Subcutaneous adipose tissue (tissue), 4 donors: ENCODE results near the gene TCFL5. TPM values are rescaled to one million over a fixed set of nuclear protein-coding genes. Genes with fewer than 3 reads are reported as not detected.

Experiments
- CTCF ChIP-seq: fragments of 450-650 bp; IDR thresholded peaks from one replicate; pipeline ENCODE4 v1.5.1; 2016; ENCODE audit warnings: low read depth, mild to moderate bottlenecking, control low read depth, antibody characterized with exemption, moderate library complexity
- total RNA-seq, 4 donors: library from RNA; depleted of rRNA; stranded (reverse); fragments of >200 nt; gene quantifications; one replicate each; pipeline ENCODE4 v1.1.0, GENCODE V29; 2016

TCFL5 gene
- total RNA-seq, 4 donors from 2014 or later: 7.6 to 13.8 (median 10.8) TPM

- no peak for TF ChIP-seq CTCF
Measured at GRCh38 chr20:62825333-62825985, 36.2 kb downstream of the TCFL5 start.

- no peak for TF ChIP-seq CTCF
Measured at GRCh38 chr20:62824476-62825332, 36.9 kb downstream of the TCFL5 start.

GRCh38 chr20:62823688-62824475 is 37.7 kb downstream of the TCFL5 start:
- no peak for TF ChIP-seq CTCF

GRCh38 chr20:62822788-62823651 is 38.6 kb downstream of the TCFL5 start:
- TF ChIP-seq CTCF: no peak

GRCh38 chr20:62822239-62822787 is 39.3 kb downstream of the TCFL5 start:
- no peak for TF ChIP-seq CTCF

- TF ChIP-seq CTCF: no peak
Measured at GRCh38 chr20:62821726-62822210, 39.9 kb downstream of the TCFL5 start.
